ENCODE measurements around the gene C19orf73.

Gene C19orf73

GRCh38 chr19:49109569-49110233 lies 9.2 kb downstream of the C19orf73 start:
- in situ Hi-C loops (cut with HindIII; ENCODE audit: low pct_ligation_motif_present, low pct_unique_long_range_greater_than_20kb, low sequenced_read_pairs): no loop called here

GRCh38 chr19:49109051-49109450 lies 9.9 kb downstream of the C19orf73 start:
- in situ Hi-C loops (cut with HindIII; ENCODE audit: low pct_ligation_motif_present, low pct_unique_long_range_greater_than_20kb, low sequenced_read_pairs): no loop called here
- DNase-seq: no peak

More at GRCh38 chr19:49109569-49110233, 9.2 kb downstream of the C19orf73 start:
- DNase-seq: no peak

- in situ Hi-C loops (cut with HindIII; ENCODE audit: low pct_ligation_motif_present, low pct_unique_long_range_greater_than_20kb, low sequenced_read_pairs): no loop called here
Measured at GRCh38 chr19:49107625-49108459, 11.1 kb downstream of the C19orf73 start.

GRCh38 chr19:49106648-49107135 lies 12.3 kb downstream of the C19orf73 start:
- in situ Hi-C loops (cut with HindIII; ENCODE audit: low pct_ligation_motif_present, low pct_unique_long_range_greater_than_20kb, low sequenced_read_pairs): no loop called here
- DNase-seq: peak; percentile 57

More at GRCh38 chr19:49107625-49108459, 11.1 kb downstream of the C19orf73 start:
- DNase-seq: no peak

GRCh38 chr19:49104229-49104864 lies 14.6 kb downstream of the C19orf73 start:
- no peak for DNase-seq
- in situ Hi-C loops (cut with HindIII; ENCODE audit: low pct_ligation_motif_present, low pct_unique_long_range_greater_than_20kb, low sequenced_read_pairs): no loop called here

- in situ Hi-C loops (cut with HindIII; ENCODE audit: low pct_ligation_motif_present, low pct_unique_long_range_greater_than_20kb, low sequenced_read_pairs): no loop called here
- no peak for DNase-seq
Measured at GRCh38 chr19:49103331-49104085, 15.4 kb downstream of the C19orf73 start.

GRCh38 chr19:49102303-49102702 lies 16.6 kb downstream of the C19orf73 start:
- in situ Hi-C loops (cut with HindIII; ENCODE audit: low pct_ligation_motif_present, low pct_unique_long_range_greater_than_20kb, low sequenced_read_pairs): no loop called here
- DNase-seq: no peak

GRCh38 chr19:49101160-49101559 lies 17.8 kb downstream of the C19orf73 start:
- in situ Hi-C loops (cut with HindIII; ENCODE audit: low pct_ligation_motif_present, low pct_unique_long_range_greater_than_20kb, low sequenced_read_pairs): no loop called here
- no peak for DNase-seq

GRCh38 chr19:49098795-49099194 lies 20.1 kb downstream of the C19orf73 start:
- DNase-seq: no peak
- in situ Hi-C loops (cut with HindIII; ENCODE audit: low pct_ligation_motif_present, low pct_unique_long_range_greater_than_20kb, low sequenced_read_pairs): no loop called here

- peak; percentile 64 for DNase-seq
- in situ Hi-C loops (cut with HindIII; ENCODE audit: low pct_ligation_motif_present, low pct_unique_long_range_greater_than_20kb, low sequenced_read_pairs): no loop called here
Measured at GRCh38 chr19:49097453-49098288, 21.3 kb downstream of the C19orf73 start.

- in situ Hi-C loops (cut with HindIII; ENCODE audit: low pct_ligation_motif_present, low pct_unique_long_range_greater_than_20kb, low sequenced_read_pairs): no loop called here
- no peak for DNase-seq
Measured at GRCh38 chr19:49094505-49095482, 24.1 kb downstream of the C19orf73 start.

GRCh38 chr19:49092686-49093085 lies 26.3 kb downstream of the C19orf73 start:
- in situ Hi-C loops (cut with HindIII; ENCODE audit: low pct_ligation_motif_present, low pct_unique_long_range_greater_than_20kb, low sequenced_read_pairs): no loop called here

GRCh38 chr19:49091391-49092038 lies 27.4 kb downstream of the C19orf73 start:
- no peak for DNase-seq

More at GRCh38 chr19:49092686-49093085, 26.3 kb downstream of the C19orf73 start:
- DNase-seq: no peak

GRCh38 chr19:49086296-49086695 lies 32.6 kb downstream of the C19orf73 start:
- DNase-seq: no peak
- in situ Hi-C loops (cut with HindIII; ENCODE audit: low pct_ligation_motif_present, low pct_unique_long_range_greater_than_20kb, low sequenced_read_pairs): no loop called here

More at GRCh38 chr19:49091391-49092038, 27.4 kb downstream of the C19orf73 start:
- in situ Hi-C loops (cut with HindIII; ENCODE audit: low pct_ligation_motif_present, low pct_unique_long_range_greater_than_20kb, low sequenced_read_pairs): no loop called here

- in situ Hi-C loops (cut with HindIII; ENCODE audit: low pct_ligation_motif_present, low pct_unique_long_range_greater_than_20kb, low sequenced_read_pairs): no loop called here
- DNase-seq: no peak
Measured at GRCh38 chr19:49085868-49086232, 33.1 kb downstream of the C19orf73 start.

Data from ACHN (cell line).